ENCODE measurements around the gene TEK.

TEK gene

DNA sequence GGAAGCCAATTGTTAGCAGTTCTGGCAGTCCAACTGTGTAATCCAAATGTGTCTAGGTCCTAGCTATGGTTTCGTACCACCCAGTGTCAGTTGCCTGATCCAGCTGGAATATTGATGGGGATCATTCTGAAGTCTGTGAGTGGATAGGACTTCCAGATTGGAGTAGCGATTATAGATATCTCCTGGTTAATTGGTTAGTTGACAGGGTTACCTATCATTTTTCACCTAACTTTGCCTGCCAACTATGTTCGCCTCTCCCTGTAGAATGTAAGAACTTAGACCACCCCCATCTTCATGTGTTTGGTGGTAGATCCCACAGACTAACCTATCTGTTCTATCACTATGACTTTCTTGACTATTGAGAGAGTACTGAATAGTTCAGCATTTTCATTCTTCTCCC lies 59.9 kb downstream of the TEK start:
- FAIRE-seq, result no peak
- DNase-seq (ENCODE audit: insufficient read length, low spot score), result no peak

DNA sequence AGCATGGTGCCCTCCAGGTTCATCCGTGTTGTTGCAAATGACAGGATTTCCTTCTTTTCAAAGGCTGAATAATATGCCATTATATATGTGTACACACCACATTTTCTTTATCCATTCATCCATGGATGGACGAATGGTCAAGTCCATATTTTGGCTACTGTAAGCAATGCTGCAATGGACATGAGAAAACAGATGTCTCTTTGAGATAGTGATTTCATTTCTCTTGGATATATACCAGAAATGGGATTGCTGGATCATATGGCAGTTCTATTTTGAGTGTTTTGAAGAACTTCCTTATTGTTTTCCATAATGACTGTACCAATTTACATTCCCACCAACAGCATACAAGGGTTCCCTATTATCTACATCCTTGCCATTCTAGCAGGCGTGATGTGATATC lies 67.9 kb downstream of the TEK start:
- FAIRE-seq (no peak), DNase-seq (ENCODE audit: insufficient read length, low spot score) (no peak)

- FAIRE-seq, result no peak
Measured at GRCh38 chr9:27179245-27179865, 70.3 kb downstream of the TEK start.

GRCh38 chr9:27181381-27181780 lies 72.4 kb downstream of the TEK start:
- DNase-seq (ENCODE audit: insufficient read length, low spot score), result no peak
- FAIRE-seq, result no peak

More at GRCh38 chr9:27179245-27179865, 70.3 kb downstream of the TEK start:
- no peak for DNase-seq (ENCODE audit: insufficient read length, low spot score)

DNA sequence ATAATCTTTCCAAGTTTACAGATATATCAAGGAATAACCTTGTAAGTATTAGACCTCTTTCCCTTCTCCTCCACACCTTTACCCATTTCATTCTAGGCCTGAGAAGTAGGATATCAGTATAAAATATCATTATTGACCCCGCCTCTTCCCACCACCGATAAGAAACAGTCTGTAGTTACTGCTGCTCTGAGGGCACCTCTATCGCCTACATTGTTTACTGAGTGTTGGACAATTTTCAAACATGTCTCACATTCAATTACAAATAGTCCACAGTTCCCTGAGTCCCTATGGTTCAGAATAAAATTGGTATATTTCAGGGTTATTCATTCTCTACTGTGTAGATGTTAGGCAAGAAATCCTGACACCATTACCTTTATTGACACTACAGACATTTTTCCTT lies 73.4 kb downstream of the TEK start:
- no peak for DNase-seq (ENCODE audit: insufficient read length, low spot score)
- no peak for FAIRE-seq

DNA sequence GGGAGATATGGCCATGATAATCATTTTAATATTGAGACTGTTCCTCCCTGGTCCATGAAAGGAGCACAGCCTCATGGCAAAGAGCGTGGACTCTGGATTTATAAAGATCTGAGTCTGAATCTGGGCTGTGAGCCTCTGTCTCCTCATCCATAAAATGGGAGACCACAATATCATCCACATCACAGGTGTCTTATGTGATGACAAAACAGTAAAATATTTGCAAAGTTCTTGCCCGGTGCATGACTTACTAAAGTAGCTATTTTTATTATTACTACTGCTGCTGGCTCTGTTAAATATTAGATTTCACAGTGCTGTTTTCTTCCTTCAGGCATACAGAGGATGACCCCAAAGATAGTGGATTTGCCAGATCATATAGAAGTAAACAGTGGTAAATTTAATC lies 74.1 kb downstream of the TEK start:
- no peak for FAIRE-seq

DNA sequence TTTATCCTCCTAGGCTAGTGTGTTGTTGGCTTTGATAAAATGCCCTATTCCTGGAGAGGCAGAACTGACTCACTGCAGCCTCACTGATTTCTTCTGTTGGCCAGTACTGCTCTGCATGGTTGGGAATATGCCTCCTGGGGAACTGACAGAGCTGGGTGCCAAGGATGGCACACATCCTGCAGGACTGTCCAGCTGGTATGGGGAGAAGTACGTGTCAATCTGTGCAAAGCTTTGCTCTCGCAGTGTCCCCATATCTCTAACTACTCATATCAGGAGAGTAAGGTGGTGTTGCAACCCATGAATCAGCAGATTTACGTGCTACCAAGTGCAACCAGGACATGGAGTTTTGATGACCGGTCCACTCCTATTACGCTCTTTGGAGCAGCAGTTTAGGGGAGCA lies 74.7 kb downstream of the TEK start:
- DNase-seq (ENCODE audit: insufficient read length, low spot score) (no peak), FAIRE-seq (no peak)

More for the DNA sequence above, 74.1 kb downstream of the TEK start:
- no peak for DNase-seq (ENCODE audit: insufficient read length, low spot score)

DNA sequence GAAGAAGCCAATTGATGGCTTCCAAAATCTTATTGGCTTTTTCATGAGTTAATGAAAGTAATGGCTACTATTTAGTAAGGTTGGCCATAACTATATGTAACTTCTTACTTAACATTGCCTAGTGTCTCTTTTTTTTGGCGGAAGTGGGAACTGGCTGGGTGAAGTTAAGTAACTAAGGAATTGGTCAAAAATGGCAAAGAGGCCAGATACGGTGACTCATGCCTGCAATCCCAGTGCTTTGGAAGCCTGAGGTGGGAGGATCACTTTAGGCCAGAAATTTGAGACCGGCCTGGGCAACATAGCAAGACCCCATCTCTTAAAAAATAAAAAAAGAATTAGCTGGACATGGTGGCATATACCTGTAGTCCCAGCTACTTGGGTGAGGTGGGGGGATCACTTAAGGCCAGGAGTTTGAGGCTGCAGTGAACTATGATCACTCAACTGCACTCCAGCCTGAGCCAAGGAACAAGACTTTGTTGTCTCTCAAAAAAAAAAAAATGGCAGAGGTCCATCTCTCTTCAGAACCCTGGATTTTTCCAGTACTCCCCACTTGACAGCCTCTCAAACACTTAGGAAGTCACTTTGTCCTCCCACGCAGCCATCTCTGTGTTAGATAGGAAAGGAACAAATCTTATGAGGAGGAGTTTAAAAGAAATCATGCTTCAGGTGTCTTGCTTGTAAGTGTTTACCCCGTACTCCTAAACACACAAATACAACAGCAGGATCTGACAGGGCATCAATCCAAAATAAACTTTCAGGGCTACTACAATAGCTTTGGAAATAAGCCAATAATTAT lies 75.7 kb downstream of the TEK start:
- no peak for FAIRE-seq
- DNase-seq (ENCODE audit: insufficient read length, low spot score), result no peak

- DNase-seq (ENCODE audit: insufficient read length, low spot score), result no peak
- FAIRE-seq, result no peak
Measured at GRCh38 chr9:27188426-27188825, 79.4 kb downstream of the TEK start.

DNA sequence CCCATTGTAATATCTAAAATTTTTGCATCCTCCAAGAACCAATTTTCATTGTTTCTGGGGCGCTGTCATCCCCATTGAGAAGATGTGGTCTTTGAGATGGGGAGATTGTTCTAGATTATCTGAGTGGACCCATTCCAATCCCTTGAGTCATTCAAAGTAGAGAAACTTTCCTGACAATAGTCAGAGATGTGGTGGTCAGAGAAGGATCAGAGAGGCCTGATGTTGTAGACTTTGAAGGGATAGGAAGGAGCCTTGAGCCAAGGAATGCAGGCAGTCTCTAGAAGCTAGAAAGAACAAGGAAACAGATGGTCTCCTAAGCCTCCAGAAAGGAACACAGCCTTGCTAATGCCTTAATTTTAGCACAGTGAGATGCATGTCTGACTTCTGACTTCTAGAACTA lies 80.4 kb downstream of the TEK start:
- DNase-seq (ENCODE audit: insufficient read length, low spot score) (no peak), FAIRE-seq (no peak)

- DNase-seq (ENCODE audit: insufficient read length, low spot score) (no peak), FAIRE-seq (no peak)
Measured at GRCh38 chr9:27192291-27192960, 83.4 kb downstream of the TEK start.

- DNase-seq (ENCODE audit: insufficient read length, low spot score) (no peak), FAIRE-seq (no peak)
Measured at GRCh38 chr9:27193886-27194285, 84.9 kb downstream of the TEK start.

GRCh38 chr9:27194401-27195091 lies 85.5 kb downstream of the TEK start:
- DNase-seq (ENCODE audit: insufficient read length, low spot score), result peak; percentile 19
- FAIRE-seq, result no peak

DNA sequence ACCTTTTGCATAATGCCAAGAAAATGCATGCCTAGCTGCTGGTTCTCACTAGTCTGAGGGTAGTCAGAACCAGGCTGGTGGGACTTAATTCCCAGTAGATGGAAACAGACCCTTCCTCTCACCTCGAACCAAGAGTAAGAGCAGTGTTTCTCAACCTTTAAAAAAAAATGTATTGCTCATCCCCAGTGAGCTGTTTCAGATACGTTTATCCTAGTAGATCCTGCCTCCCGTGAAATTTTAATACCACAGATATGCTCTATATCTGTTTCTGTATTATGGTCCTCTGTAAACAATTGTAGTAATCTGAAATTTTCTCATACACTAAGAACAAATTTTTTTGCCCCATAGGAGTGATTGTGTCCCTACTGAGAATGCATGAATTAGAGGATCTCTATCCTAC lies 86.2 kb downstream of the TEK start:
- DNase-seq (ENCODE audit: insufficient read length, low spot score), result no peak

DNA sequence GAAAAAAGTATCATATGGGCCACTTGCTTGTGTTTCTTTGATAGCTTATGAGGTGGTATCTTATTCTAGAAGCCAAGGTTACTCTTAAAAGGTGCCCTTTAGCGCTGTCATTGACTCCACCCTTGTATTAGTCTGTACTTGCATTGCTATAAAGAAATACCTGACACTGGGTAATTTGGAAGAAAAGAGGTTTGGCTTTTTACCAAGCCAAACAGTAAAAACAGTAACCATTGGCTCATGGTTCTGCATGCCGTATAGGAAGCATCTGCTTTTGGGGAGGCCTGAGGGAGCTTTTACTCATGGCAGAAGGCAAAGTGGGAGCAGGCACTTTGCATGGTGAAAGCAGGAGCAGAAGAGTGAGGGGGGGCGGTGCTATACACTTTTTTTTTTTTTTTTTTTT lies 87.4 kb downstream of the TEK start:
- FAIRE-seq (no peak), DNase-seq (ENCODE audit: insufficient read length, low spot score) (no peak)

More for the DNA sequence above, 86.2 kb downstream of the TEK start:
- no peak for FAIRE-seq

DNA sequence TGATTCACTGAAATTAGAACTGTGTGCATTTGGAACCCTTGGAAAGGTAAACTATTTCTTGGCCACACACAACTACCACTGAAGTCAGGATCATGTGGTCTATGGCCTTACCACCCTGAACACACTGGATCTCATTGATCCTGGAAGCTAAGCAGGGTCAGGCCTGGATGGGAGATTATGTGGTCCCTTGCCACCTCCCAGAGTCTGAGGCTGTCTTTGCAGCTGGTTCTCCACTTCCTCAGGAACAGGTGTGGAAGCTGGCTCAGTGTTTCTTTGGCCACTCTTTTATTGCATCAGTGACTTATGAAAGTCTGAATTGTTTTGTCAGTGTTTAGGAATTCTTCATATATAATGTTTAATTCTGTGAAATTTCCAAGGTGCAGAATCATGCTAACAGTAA lies 89.2 kb downstream of the TEK start:
- no peak for FAIRE-seq
- DNase-seq (ENCODE audit: insufficient read length, low spot score), result no peak

DNA sequence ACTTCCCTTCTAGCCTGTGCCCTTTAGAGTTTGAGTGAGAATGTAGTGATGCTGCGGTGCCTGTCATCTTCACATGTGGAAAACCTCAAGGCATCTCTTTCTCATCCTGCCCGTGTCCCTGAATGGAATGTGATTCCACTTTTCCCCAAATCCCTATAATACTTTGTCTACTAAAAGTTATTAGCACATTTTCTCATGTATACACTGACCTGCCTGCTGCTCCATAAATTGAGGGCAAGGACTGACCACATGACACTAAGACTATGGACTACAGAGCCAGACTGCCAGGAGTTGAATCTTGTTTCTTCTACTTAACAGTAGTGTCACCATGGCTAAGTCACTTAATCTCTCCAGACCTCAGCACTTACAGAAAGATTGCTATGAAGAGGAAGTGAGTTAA lies 93.0 kb downstream of the TEK start:
- no peak for FAIRE-seq

GRCh38 chr9:27203783-27204182 lies 94.8 kb downstream of the TEK start:
- FAIRE-seq (no peak), DNase-seq (ENCODE audit: insufficient read length, low spot score) (no peak)

More for the DNA sequence above, 93.0 kb downstream of the TEK start:
- DNase-seq (ENCODE audit: insufficient read length, low spot score), result no peak

DNA sequence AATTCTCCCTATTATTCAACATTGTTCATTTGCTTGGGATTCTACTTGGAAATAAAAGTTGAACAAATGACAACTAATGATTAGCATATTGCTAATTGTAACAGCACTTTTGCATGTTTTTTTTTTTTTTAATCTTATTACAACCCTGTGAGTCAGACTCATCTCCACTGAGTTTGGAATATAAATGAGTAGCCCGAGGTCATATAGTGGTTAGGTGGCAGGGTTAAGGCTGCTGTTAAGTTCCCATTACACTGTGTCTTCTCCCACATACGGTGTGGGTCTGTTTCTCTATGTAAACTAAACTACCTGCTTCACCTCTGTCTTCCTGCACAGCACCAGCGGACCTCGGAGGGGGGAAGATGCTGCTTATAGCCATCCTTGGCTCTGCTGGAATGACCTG lies 95.6 kb downstream of the TEK start:
- DNase-seq (ENCODE audit: insufficient read length, low spot score), result no peak

GRCh38 chr9:27205198-27205597 lies 96.2 kb downstream of the TEK start:
- FAIRE-seq (no peak), DNase-seq (ENCODE audit: insufficient read length, low spot score) (no peak)

More for the DNA sequence above, 95.6 kb downstream of the TEK start:
- FAIRE-seq, result no peak

- no peak for FAIRE-seq
- no peak for DNase-seq (ENCODE audit: insufficient read length, low spot score)
Measured at GRCh38 chr9:27206041-27206440, 97.0 kb downstream of the TEK start.

All from HTR-8/SVneo (cell line).